Activated CD4-positive, CD25-positive, alpha-beta regulatory T cell treated with anti-CD3 and anti-CD28 coated beads, Interleukin-2, amount 50 U/mL, for 16 hours (primary cell): ENCODE data around the gene PRSS27.
A peak's percentile ranks its signal among the peaks of the same experiment; 100 is the strongest.

Experiments
- DNase-seq: peaks from one replicate; pipeline ENCODE4 v3.0.0-alpha.2; 2020; ENCODE audit warnings: low read depth, low spot score

The PRSS27 gene

GRCh38 chr16:2720064-2720457 is at the start of gene PRSS27:
Gene PRSS27 (minus strand): TSS chr16:2720224. CDS start chr16:2720160, 64 bp downstream.
- DNase-seq: no peak

- DNase-seq: no peak
These were observed 49.6 kb upstream of the PRSS27 start for GRCh38 chr16:2769675-2770056.

- DNase-seq: no peak
These were observed 49.1 kb upstream of the PRSS27 start for GRCh38 chr16:2769100-2769529.

DNA sequence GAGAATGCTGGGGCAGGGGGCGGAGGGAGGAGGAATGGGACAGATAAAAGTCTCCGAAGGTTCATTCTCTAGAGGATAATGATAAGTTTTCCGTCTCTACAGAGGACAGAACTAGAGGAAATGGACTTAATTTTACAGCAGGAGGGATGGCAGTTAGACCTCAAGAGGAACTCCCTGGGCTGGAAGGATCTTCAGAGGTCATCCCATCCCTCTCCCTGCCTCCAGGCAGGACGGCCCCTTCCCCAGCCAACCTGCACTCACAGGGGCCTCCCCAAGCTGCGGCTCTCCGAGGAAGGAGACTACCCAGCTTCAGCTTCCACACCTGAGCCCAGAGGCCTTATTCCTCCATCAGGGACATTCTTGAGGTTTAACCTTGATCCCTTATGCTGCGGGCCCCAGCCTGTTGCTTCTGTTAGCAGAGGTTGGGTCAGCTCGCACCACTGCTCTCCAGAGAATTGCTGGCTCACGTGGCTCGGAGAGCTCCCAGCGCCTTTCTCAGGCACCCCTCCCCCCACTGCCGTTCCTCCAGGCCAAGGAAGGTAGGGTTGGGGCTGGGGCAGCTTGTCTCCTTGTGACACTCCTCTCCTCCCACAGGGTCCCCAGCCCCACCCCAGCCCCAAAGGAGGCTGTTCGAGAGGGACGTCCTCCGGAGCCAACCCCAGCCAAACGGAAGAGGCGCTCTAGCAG is 48.5 kb upstream of the PRSS27 start:
- no peak for DNase-seq

- DNase-seq: no peak
These were observed 47.9 kb upstream of the PRSS27 start for GRCh38 chr16:2767891-2768290.

- DNase-seq: no peak
These were observed 47.2 kb upstream of the PRSS27 start for GRCh38 chr16:2767140-2767731.

GRCh38 chr16:2766430-2767139 is 46.6 kb upstream of the PRSS27 start:
- no peak for DNase-seq

DNA sequence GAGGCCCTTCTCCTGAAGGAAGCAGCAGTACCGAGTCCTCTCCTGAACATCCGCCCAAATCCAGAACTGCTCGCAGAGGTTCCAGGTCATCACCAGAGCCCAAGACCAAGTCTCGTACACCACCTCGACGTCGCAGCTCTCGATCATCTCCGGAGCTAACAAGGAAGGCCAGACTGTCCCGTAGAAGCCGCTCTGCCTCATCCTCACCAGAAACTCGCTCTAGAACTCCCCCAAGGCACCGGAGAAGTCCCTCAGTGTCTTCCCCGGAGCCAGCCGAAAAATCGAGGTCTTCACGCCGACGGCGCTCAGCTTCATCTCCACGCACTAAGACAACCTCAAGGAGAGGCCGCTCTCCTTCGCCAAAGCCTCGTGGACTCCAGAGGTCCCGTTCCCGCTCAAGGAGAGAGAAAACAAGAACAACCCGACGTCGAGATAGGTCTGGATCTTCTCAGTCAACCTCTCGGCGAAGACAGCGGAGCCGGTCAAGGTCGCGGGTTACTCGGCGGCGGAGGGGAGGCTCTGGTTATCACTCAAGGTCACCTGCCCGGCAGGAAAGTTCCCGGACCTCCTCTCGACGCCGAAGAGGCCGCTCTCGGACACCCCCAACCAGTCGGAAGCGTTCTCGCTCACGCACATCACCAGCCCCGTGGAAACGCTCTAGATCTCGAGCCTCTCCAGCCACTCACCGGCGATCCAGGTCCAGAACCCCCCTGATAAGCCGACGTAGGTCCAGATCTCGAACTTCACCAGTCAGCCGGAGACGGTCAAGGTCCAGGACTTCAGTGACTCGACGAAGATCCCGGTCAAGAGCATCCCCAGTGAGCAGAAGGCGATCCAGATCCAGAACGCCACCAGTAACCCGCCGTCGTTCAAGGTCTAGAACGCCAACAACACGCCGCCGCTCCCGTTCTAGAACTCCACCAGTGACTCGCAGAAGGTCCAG is 45.7 kb upstream of the PRSS27 start:
- no peak for DNase-seq

GRCh38 chr16:2764718-2765117 is 44.7 kb upstream of the PRSS27 start:
- no peak for DNase-seq

- no peak for DNase-seq
These were observed 43.1 kb upstream of the PRSS27 start for GRCh38 chr16:2763173-2763572.

GRCh38 chr16:2762711-2763110 is 42.7 kb upstream of the PRSS27 start:
- DNase-seq: no peak

DNA sequence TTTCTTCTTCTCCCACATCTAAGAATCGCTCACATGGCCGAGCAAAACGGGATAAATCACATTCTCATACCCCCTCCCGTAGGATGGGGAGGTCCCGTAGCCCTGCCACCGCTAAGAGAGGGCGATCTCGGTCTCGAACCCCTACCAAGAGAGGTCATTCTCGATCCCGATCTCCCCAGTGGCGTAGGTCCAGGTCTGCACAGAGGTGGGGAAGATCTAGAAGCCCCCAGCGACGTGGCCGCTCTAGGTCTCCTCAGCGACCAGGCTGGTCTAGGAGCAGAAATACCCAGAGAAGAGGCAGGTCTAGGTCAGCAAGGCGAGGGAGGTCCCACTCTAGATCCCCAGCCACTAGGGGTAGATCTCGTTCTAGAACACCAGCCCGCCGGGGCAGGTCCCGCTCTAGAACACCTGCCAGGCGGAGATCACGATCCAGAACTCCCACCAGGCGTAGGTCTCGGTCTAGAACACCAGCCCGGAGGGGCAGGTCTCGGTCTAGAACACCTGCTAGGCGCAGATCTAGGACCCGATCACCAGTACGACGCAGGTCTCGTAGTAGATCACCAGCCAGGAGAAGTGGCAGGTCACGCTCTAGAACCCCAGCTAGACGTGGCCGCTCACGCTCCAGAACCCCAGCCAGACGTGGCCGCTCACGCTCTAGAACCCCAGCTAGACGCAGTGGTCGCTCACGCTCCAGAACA is 42.0 kb upstream of the PRSS27 start:
- no peak for DNase-seq

GRCh38 chr16:2761472-2761871 is 41.4 kb upstream of the PRSS27 start:
- no peak for DNase-seq

- DNase-seq: no peak
These were observed 37.3 kb upstream of the PRSS27 start for GRCh38 chr16:2757344-2757743.

- DNase-seq: no peak
These were observed 36.4 kb upstream of the PRSS27 start for GRCh38 chr16:2756288-2757015.

DNA sequence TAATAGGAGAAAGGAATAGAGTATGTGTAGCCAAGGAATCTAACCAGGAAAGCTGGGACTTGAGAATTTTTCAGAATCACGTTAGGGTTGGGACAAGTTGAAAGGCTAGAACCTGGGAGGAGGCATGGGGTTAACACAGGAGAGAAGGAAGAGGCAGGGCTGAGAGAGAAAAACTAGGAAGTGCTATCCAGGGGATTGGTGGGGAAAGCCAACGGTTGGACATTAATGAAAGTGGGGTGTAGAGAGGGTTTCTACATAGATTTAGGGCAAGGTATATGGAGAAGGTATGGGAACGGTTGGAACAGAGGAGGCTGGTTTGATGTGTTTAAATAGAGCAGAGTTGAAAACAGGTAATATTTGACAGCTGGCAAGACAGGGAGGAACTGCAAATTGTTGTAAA is 35.1 kb upstream of the PRSS27 start:
- DNase-seq: no peak

DNA sequence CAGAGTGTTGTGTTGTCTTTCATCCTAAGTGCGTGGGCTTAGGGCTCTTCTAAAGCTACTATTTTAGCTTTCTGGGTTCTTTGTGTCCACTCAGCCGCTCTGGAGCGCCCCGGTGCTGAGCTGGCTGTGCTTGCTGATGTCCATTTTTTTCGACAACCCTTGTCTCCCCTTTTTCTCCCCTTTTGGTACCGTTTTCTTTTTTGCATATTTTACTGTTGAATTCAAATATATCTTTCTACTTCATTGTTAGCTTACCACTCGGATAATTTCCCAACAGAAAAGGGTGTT is 33.7 kb upstream of the PRSS27 start:
- DNase-seq: no peak

DNA sequence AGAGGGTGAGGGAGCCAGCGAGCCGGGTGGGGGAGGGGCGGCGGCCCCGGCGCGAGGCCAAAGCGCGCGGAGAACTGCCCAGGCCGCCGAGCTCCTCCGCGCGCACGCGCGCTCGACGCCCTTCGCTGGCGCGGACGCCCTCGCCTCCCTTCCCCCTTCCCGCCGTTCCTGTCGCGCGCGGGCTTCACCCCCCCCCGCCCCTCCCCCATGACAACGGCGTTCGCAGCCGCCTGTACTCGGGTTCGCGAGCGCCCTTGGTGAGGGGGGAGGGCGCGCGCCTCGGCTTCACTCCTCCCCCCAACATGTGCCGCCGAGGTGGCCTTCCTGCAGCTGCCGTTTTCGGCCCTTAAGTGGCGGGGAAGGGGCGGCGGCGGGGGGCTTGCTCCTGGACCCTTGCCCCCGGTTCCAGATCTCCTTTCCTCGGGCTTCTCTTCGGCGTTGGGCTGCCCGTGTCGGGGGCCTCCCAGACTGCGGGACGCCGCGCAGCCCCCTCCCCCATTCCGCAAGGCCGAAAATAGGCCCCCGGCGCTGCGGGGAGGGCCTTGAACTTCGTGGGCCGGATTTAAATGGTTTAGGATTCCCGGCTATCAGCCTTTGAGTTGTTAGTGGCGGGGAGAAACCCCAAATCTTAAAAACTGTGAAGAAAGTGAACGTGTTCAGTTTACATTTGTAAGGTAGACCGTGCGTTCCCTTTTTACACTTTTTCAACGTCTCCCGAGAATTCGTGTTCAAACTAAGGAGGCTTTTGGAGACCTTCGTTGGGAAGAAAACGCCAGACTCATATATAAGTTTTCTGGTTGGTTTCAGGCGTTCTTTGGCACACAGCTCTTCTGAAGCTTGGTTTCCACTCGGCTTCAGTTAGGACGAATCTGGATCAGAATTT is 33.1 kb upstream of the PRSS27 start:
- DNase-seq: no peak

DNA sequence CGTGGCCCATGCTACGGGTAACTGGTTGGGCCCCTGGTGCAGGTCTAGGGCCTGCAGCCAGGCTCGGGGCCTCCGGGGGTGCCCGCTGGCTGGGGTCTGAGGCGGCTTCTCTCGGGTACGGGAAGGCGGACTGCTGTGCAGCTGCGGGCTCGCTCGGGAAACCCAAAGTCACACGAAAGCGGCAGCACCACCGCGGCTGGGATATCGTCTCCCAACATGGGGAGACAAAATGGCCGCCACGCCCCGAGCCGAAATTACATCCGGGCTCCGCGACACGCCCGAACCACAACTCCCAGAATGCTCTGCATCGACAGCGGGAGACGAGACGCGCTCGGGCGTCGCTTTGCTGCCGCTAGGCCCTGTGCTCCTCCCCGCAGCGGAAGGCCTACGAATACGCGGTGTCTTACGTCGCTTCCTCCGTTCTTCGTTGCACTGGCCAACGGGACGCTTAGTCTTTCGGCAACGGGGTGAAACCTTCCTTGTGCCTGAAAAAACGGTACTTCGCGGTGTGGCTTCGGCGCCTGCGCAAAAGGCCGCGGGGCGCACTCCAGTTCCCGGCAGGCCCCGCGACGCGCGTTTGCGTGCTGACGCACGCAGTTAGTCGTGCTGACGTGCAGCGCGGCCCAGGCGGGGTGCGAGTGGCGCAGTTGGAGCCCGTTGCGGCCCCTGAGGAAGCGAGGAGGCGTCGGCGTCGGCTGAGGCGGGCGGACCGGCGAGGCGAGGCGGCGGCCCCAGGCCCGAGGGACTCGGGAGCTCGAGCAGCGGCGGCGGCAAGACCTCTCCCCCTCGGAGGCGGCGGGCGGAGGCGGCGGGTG is 32.2 kb upstream of the PRSS27 start, which contains the start of gene SRRM2:
Gene SRRM2, plus strand, starts transcription at position 604 of the 815 bp plus-strand sequence. CDS start 3,727 bp downstream, outside the sequence.
- DNase-seq: peak; percentile 90
